ENCODE measurements around the gene MCC.

The MCC gene

GRCh38 chr5:113378081-113378480 is 110.2 kb downstream of the MCC start:
- Histone ChIP-seq H3K4me3 (ENCODE audit: insufficient read depth, low read depth, low read length) (no peak overlapping the region), H3K36me3 (ENCODE audit: control insufficient read depth, insufficient read depth, low read length) (no peaks in the 10 kb centered on the region), H3K27me3 (ENCODE audit: control insufficient read depth, insufficient read depth, low read length, poor library complexity, severe bottlenecking) (no peaks in the 10 kb centered on the region), H3K4me1 (ENCODE audit: control insufficient read depth, insufficient read depth, low read length) (no peaks in the 10 kb centered on the region), H3K27ac (ENCODE audit: insufficient read depth, low read depth, low read length, poor library complexity, severe bottlenecking) (no peak overlapping the region), H3K9me3 (ENCODE audit: control insufficient read depth, low read length) (no peaks in the 10 kb centered on the region)

GRCh38 chr5:113376640-113377039 is 111.6 kb downstream of the MCC start:
- Histone ChIP-seq H3K36me3 (ENCODE audit: control insufficient read depth, insufficient read depth, low read length) (no peaks in the 10 kb centered on the region), H3K4me1 (ENCODE audit: control insufficient read depth, insufficient read depth, low read length) (no peaks in the 10 kb centered on the region), H3K27me3 (ENCODE audit: control insufficient read depth, insufficient read depth, low read length, poor library complexity, severe bottlenecking) (no peaks in the 10 kb centered on the region), H3K9me3 (ENCODE audit: control insufficient read depth, low read length) (no peaks in the 10 kb centered on the region), H3K4me3 (ENCODE audit: insufficient read depth, low read depth, low read length) (no peak overlapping the region), H3K27ac (ENCODE audit: insufficient read depth, low read depth, low read length, poor library complexity, severe bottlenecking) (no peak overlapping the region)
- 90 to 94% methylated on average over 3 of the region's 3 CpGs for WGBS, 2 experiments

- Histone ChIP-seq H3K9me3 (ENCODE audit: control insufficient read depth, low read length) (no peaks in the 10 kb centered on the region), H3K27ac (ENCODE audit: insufficient read depth, low read depth, low read length, poor library complexity, severe bottlenecking) (no peak overlapping the region), H3K4me1 (ENCODE audit: control insufficient read depth, insufficient read depth, low read length) (no peaks in the 10 kb centered on the region), H3K4me3 (ENCODE audit: insufficient read depth, low read depth, low read length) (no peak overlapping the region), H3K27me3 (ENCODE audit: control insufficient read depth, insufficient read depth, low read length, poor library complexity, severe bottlenecking) (no peaks in the 10 kb centered on the region), H3K36me3 (ENCODE audit: control insufficient read depth, insufficient read depth, low read length) (no peaks in the 10 kb centered on the region)
- 84% methylated on average over 3 of the region's 3 CpGs for WGBS, 2 experiments
Observed at GRCh38 chr5:113375480-113376060, 112.7 kb downstream of the MCC start.

- Histone ChIP-seq H3K4me1 (ENCODE audit: control insufficient read depth, insufficient read depth, low read length) (no peaks in the 10 kb centered on the region), H3K27ac (ENCODE audit: insufficient read depth, low read depth, low read length, poor library complexity, severe bottlenecking) (no peak overlapping the region), H3K36me3 (ENCODE audit: control insufficient read depth, insufficient read depth, low read length) (no peaks in the 10 kb centered on the region), H3K4me3 (ENCODE audit: insufficient read depth, low read depth, low read length) (no peak overlapping the region), H3K27me3 (ENCODE audit: control insufficient read depth, insufficient read depth, low read length, poor library complexity, severe bottlenecking) (no peaks in the 10 kb centered on the region), H3K9me3 (ENCODE audit: control insufficient read depth, low read length) (no peaks in the 10 kb centered on the region)
- 100% methylated on average over 1 of the region's 3 CpGs for WGBS, 2 experiments
Observed at GRCh38 chr5:113373426-113373825, 114.8 kb downstream of the MCC start.

- 99 to 100% methylated on average over 1 to 2 of the region's 2 CpGs for WGBS, 2 experiments
- no peaks in the 10 kb centered on the region for H3K4me1 ChIP-seq (ENCODE audit: control insufficient read depth, insufficient read depth, low read length)
Observed at GRCh38 chr5:113371721-113372196, 116.5 kb downstream of the MCC start.

GRCh38 chr5:113367586-113367985 is 120.7 kb downstream of the MCC start:
- H3K9me3 ChIP-seq (ENCODE audit: control insufficient read depth, low read length): no peaks in the 10 kb centered on the region
- no peaks in the 10 kb centered on the region for H3K4me1 ChIP-seq (ENCODE audit: control insufficient read depth, insufficient read depth, low read length)
- no peaks in the 10 kb centered on the region for H3K27me3 ChIP-seq (ENCODE audit: control insufficient read depth, insufficient read depth, low read length, poor library complexity, severe bottlenecking)
- 76 to 92% methylated on average over 1 of the region's 1 CpG for WGBS, 2 experiments
- H3K27ac ChIP-seq (ENCODE audit: insufficient read depth, low read depth, low read length, poor library complexity, severe bottlenecking): no peak overlapping the region
- H3K4me3 ChIP-seq (ENCODE audit: insufficient read depth, low read depth, low read length): no peak overlapping the region
- H3K36me3 ChIP-seq (ENCODE audit: control insufficient read depth, insufficient read depth, low read length): no peaks in the 10 kb centered on the region

More at GRCh38 chr5:113371721-113372196, 116.5 kb downstream of the MCC start:
- Histone ChIP-seq H3K4me3 (ENCODE audit: insufficient read depth, low read depth, low read length) (no peak overlapping the region), H3K36me3 (ENCODE audit: control insufficient read depth, insufficient read depth, low read length) (no peaks in the 10 kb centered on the region), H3K9me3 (ENCODE audit: control insufficient read depth, low read length) (no peaks in the 10 kb centered on the region), H3K27ac (ENCODE audit: insufficient read depth, low read depth, low read length, poor library complexity, severe bottlenecking) (no peak overlapping the region), H3K27me3 (ENCODE audit: control insufficient read depth, insufficient read depth, low read length, poor library complexity, severe bottlenecking) (no peaks in the 10 kb centered on the region)

GRCh38 chr5:113364466-113364865 is 123.8 kb downstream of the MCC start:
- H3K27ac ChIP-seq (ENCODE audit: insufficient read depth, low read depth, low read length, poor library complexity, severe bottlenecking): no peak overlapping the region
- H3K4me1 ChIP-seq (ENCODE audit: control insufficient read depth, insufficient read depth, low read length): no peaks in the 10 kb centered on the region
- no peaks in the 10 kb centered on the region for H3K27me3 ChIP-seq (ENCODE audit: control insufficient read depth, insufficient read depth, low read length, poor library complexity, severe bottlenecking)
- no peaks in the 10 kb centered on the region for H3K9me3 ChIP-seq (ENCODE audit: control insufficient read depth, low read length)
- 92 to 96% methylated on average over 1 of the region's 1 CpG for WGBS, 2 experiments
- H3K4me3 ChIP-seq (ENCODE audit: insufficient read depth, low read depth, low read length): no peak overlapping the region
- no peaks in the 10 kb centered on the region for H3K36me3 ChIP-seq (ENCODE audit: control insufficient read depth, insufficient read depth, low read length)

GRCh38 chr5:113361701-113362100 is 126.6 kb downstream of the MCC start:
- WGBS, 2 experiments: 100% methylated on average over 1 of the region's 1 CpG; no CpG with 5 or more reads in 1 of the 2 experiments

GRCh38 chr5:113359419-113359818 is 128.8 kb downstream of the MCC start:
- Histone ChIP-seq H3K4me1 (ENCODE audit: control insufficient read depth, insufficient read depth, low read length) (no peaks in the 10 kb centered on the region), H3K36me3 (ENCODE audit: control insufficient read depth, insufficient read depth, low read length) (no peaks in the 10 kb centered on the region), H3K4me3 (ENCODE audit: insufficient read depth, low read depth, low read length) (no peak overlapping the region), H3K9me3 (ENCODE audit: control insufficient read depth, low read length) (no peaks in the 10 kb centered on the region), H3K27ac (ENCODE audit: insufficient read depth, low read depth, low read length, poor library complexity, severe bottlenecking) (no peak overlapping the region), H3K27me3 (ENCODE audit: control insufficient read depth, insufficient read depth, low read length, poor library complexity, severe bottlenecking) (no peaks in the 10 kb centered on the region)

More at GRCh38 chr5:113361701-113362100, 126.6 kb downstream of the MCC start:
- Histone ChIP-seq H3K27me3 (ENCODE audit: control insufficient read depth, insufficient read depth, low read length, poor library complexity, severe bottlenecking) (no peaks in the 10 kb centered on the region), H3K4me1 (ENCODE audit: control insufficient read depth, insufficient read depth, low read length) (no peaks in the 10 kb centered on the region), H3K36me3 (ENCODE audit: control insufficient read depth, insufficient read depth, low read length) (no peaks in the 10 kb centered on the region), H3K9me3 (ENCODE audit: control insufficient read depth, low read length) (no peaks in the 10 kb centered on the region), H3K27ac (ENCODE audit: insufficient read depth, low read depth, low read length, poor library complexity, severe bottlenecking) (no peak overlapping the region), H3K4me3 (ENCODE audit: insufficient read depth, low read depth, low read length) (no peak overlapping the region)

- Histone ChIP-seq H3K4me1 (ENCODE audit: control insufficient read depth, insufficient read depth, low read length) (no peaks in the 10 kb centered on the region), H3K36me3 (ENCODE audit: control insufficient read depth, insufficient read depth, low read length) (no peaks in the 10 kb centered on the region), H3K9me3 (ENCODE audit: control insufficient read depth, low read length) (no peaks in the 10 kb centered on the region), H3K27ac (ENCODE audit: insufficient read depth, low read depth, low read length, poor library complexity, severe bottlenecking) (no peak overlapping the region), H3K27me3 (ENCODE audit: control insufficient read depth, insufficient read depth, low read length, poor library complexity, severe bottlenecking) (no peaks in the 10 kb centered on the region), H3K4me3 (ENCODE audit: insufficient read depth, low read depth, low read length) (no peak overlapping the region)
- 88% methylated on average over 1 to 2 of the region's 3 CpGs for WGBS, 2 experiments
Observed at GRCh38 chr5:113358696-113359095, 129.6 kb downstream of the MCC start.

Data from ectodermal cell (in vitro differentiated cells).